ENCODE measurements around the gene PKMYT1. TPM values are rescaled to one million over a fixed set of nuclear protein-coding genes. Genes with fewer than 3 reads are reported as not detected.
A peak's percentile ranks its signal among the peaks of the same experiment; 100 is the strongest.

Gene PKMYT1
- total RNA-seq, 1 donor from 2014 or later, result 21.8 TPM

- peak overlapping the region; percentile 84 for H3K4me3 Mint-ChIP-seq
- peaks cover 41% of the 10 kb centered on the region for H3K4me1 Mint-ChIP-seq
- peaks cover 12% of the 10 kb centered on the region for H3K27me3 Mint-ChIP-seq (ENCODE audit: low read depth)
- TF ChIP-seq CTCF (IDR thresholded peaks at IDR 0.05; ENCODE audit: unreplicated experiment), result no peak
- H3K36me3 Mint-ChIP-seq, result peaks cover 11% of the 10 kb centered on the region
- peak overlapping the region; percentile 99 for H3K27ac Mint-ChIP-seq
- H3K9me3 Mint-ChIP-seq, result no peaks in the 10 kb centered on the region
- no peak for DNase-seq (ENCODE audit: low spot score in 2 of 2, unreplicated experiment in 2 of 2)
Observed at GRCh38 chr16:3022684-3023414, 42.6 kb upstream of the PKMYT1 start.

- peak overlapping the region; percentile 99 for H3K27ac Mint-ChIP-seq
- peak; percentile 73 to 87 for DNase-seq (ENCODE audit: low spot score in 2 of 2, unreplicated experiment in 2 of 2)
- peaks cover 41% of the 10 kb centered on the region for H3K4me1 Mint-ChIP-seq
- peaks cover 13% of the 10 kb centered on the region for H3K27me3 Mint-ChIP-seq (ENCODE audit: low read depth)
- H3K4me3 Mint-ChIP-seq, result peak overlapping the region; percentile 84
- H3K9me3 Mint-ChIP-seq, result no peaks in the 10 kb centered on the region
- peaks cover 11% of the 10 kb centered on the region for H3K36me3 Mint-ChIP-seq
- no peak for TF ChIP-seq CTCF (IDR thresholded peaks at IDR 0.05; ENCODE audit: unreplicated experiment)
Observed at GRCh38 chr16:3022208-3022683, 42.0 kb upstream of the PKMYT1 start.

DNA sequence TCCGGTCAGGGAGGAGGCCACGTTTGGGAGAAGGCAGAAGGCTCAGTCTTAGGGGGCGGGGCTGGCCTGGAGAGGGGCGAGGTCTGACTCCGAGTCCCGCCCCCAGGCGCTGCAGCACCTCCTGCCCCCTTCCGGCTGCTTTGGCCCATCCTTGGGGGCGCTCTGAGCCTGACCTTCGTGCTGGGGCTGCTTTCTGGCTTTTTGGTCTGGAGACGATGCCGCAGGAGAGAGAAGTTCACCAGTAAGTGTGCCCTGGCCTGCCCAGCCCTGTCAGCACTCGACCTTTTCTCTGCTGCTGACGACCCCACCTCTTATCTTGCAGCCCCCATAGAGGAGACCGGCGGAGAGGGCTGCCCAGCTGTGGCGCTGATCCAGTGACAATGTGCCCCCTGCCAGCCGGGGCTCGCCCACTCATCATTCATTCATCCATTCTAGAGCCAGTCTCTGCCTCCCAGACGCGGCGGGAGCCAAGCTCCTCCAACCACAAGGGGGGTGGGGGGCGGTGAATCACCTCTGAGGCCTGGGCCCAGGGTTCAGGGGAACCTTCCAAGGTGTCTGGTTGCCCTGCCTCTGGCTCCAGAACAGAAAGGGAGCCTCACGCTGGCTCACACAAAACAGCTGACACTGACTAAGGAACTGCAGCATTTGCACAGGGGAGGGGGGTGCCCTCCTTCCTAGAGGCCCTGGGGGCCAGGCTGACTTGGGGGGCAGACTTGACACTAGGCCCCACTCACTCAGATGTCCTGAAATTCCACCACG, 41.4 kb upstream of the PKMYT1 start:
- peak overlapping the region; percentile 84 for H3K4me3 Mint-ChIP-seq

DNA sequence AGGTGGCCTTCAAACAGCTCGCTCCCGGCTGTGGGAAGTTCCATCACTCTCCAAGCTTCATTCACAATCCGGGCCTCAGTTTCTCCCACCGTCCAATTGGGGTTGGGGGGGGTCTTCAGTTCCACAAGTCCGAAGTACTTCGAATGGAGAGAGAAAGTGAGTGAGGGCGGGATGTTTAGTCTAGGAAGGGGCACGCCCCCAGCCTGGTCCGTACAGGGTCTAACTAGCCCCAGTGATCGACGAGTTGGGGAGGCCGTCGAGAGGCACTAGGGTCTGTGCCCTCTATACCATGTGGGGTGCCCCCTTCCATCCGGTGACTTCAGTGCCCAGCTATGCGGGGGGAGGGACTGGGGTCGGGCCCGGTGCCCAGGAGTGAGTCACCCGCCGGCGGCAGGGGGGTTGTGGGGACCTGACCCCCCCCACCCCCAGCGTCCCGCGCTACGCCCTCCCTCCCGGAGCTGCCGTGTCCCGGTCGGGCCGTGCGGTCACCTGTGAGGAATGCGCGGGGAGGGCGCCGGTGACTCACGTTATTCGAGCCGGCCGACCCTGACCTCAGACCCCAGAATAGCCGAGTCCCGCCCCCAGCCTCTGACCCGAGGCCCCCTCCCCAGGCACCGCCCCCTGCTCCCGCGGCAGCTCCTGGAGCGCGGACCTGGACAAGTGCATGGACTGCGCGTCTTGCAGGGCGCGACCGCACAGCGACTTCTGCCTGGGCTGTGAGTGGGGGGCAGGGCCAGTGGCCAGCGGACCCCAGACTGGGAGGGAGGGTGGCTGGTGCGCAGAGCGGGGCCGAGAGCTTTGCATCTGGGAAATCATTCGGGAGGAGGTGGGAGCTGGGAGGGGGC, 40.6 kb upstream of the PKMYT1 start:
- TF ChIP-seq CTCF (IDR thresholded peaks at IDR 0.05; ENCODE audit: unreplicated experiment), result no peak
- H3K4me3 Mint-ChIP-seq, result peak overlapping the region; percentile 84
- H3K36me3 Mint-ChIP-seq, result peaks cover 4% of the 10 kb centered on the region
- peak in 1 of 2 experiments; percentile 67 for DNase-seq (ENCODE audit: low spot score in 2 of 2, unreplicated experiment in 2 of 2)
- peaks cover 20% of the 10 kb centered on the region for H3K27me3 Mint-ChIP-seq (ENCODE audit: low read depth)
- no peaks in the 10 kb centered on the region for H3K9me3 Mint-ChIP-seq
- peak overlapping the region; percentile 99 for H3K27ac Mint-ChIP-seq
- peaks cover 51% of the 10 kb centered on the region for H3K4me1 Mint-ChIP-seq

More for the DNA sequence above, 41.4 kb upstream of the PKMYT1 start:
- H3K36me3 Mint-ChIP-seq, result peaks cover 6% of the 10 kb centered on the region
- H3K27ac Mint-ChIP-seq, result peak overlapping the region; percentile 99
- H3K4me1 Mint-ChIP-seq, result peaks cover 46% of the 10 kb centered on the region
- peak in 1 of 2 experiments; percentile 76 for DNase-seq (ENCODE audit: low spot score in 2 of 2, unreplicated experiment in 2 of 2)
- no peak for TF ChIP-seq CTCF (IDR thresholded peaks at IDR 0.05; ENCODE audit: unreplicated experiment)
- H3K27me3 Mint-ChIP-seq (ENCODE audit: low read depth), result peaks cover 18% of the 10 kb centered on the region
- no peaks in the 10 kb centered on the region for H3K9me3 Mint-ChIP-seq

DNA sequence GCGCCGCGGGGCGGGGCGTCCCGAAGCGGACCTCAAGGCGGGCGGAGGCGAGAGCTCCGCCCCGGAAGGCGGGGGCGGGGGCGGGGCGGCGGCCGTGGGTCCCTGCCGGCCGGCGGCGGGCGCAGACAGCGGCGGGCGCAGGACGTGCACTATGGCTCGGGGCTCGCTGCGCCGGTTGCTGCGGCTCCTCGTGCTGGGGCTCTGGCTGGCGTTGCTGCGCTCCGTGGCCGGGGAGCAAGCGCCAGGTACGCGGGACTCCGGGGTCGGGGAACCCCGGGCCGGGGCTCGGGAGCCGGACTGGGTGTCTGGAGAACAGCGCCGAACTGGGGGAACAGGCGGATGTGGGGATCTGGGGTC, 40.0 kb upstream of the PKMYT1 start, which contains the start of gene TNFRSF12A:
TNFRSF12A (plus strand) TSS at position 122 of the 357 bp plus-strand sequence; CDS start at position 152, 30 bp downstream.
- H3K27ac Mint-ChIP-seq, result peak within 1 kb of the TSS; percentile 99
- H3K9me3 Mint-ChIP-seq, result no peaks in the 10 kb centered on the region
- H3K4me1 Mint-ChIP-seq, result peaks cover 54% of the 10 kb centered on the region
- H3K27me3 Mint-ChIP-seq (ENCODE audit: low read depth), result peaks cover 20% of the 10 kb centered on the region
- peak within 1 kb of the TSS; percentile 84 for H3K4me3 Mint-ChIP-seq
- TF ChIP-seq CTCF (IDR thresholded peaks at IDR 0.05; ENCODE audit: unreplicated experiment), result no peak
- peaks cover 4% of the 10 kb centered on the region for H3K36me3 Mint-ChIP-seq
- peak; percentile 61 to 75 for DNase-seq (ENCODE audit: low spot score in 2 of 2, unreplicated experiment in 2 of 2)

Data from mesothelial cell of epicardium (in vitro differentiated cells).